Renal cortical epithelial cell (primary cell): Measurements from ENCODE around the gene PAK5. TPM values are rescaled to one million over a fixed set of nuclear protein-coding genes. Genes with fewer than 3 reads are reported as not detected.

Experiments
- DNase-seq: peaks from one replicate; pipeline ENCODE4 v3.0.0-alpha.2; 2011; ENCODE audit warnings: low read depth
- total RNA-seq: library from RNA; depleted of rRNA; stranded (reverse); fragments of >200 nt; gene quantifications from 2 replicates; pipeline ENCODE4 v1.2.3, GENCODE V29; 2014

The PAK5 gene
- total RNA-seq, 1 donor from 2014 or later, result not detected

- DNase-seq, result no peak
Measured at GRCh38 chr20:9517297-9518162, 321.3 kb downstream of the PAK5 start.

GRCh38 chr20:9516234-9516871 lies 322.5 kb downstream of the PAK5 start:
- no peak for DNase-seq

- DNase-seq, result no peak
Measured at GRCh38 chr20:9515741-9516233, 323.1 kb downstream of the PAK5 start.

GRCh38 chr20:9515214-9515585 lies 323.7 kb downstream of the PAK5 start:
- DNase-seq, result no peak

GRCh38 chr20:9514461-9515213 lies 324.2 kb downstream of the PAK5 start, which contains the start of gene LAMP5:
LAMP5 (plus strand) TSS chr20:9514590; CDS start chr20:9514853, 263 bp downstream.
- DNase-seq, result peak; percentile 12

- DNase-seq, result no peak
Measured at GRCh38 chr20:9514072-9514460, 324.8 kb downstream of the PAK5 start.

- DNase-seq, result no peak
Measured at GRCh38 chr20:9510911-9511310, 328.0 kb downstream of the PAK5 start.

- no peak for DNase-seq
Measured at GRCh38 chr20:9509246-9509645, 329.6 kb downstream of the PAK5 start.

GRCh38 chr20:9508696-9509178 lies 330.1 kb downstream of the PAK5 start:
- no peak for DNase-seq

- DNase-seq, result no peak
Measured at GRCh38 chr20:9508240-9508661, 330.6 kb downstream of the PAK5 start.

GRCh38 chr20:9507544-9508239 lies 331.2 kb downstream of the PAK5 start:
- no peak for DNase-seq

- no peak for DNase-seq
Measured at GRCh38 chr20:9506964-9507369, 331.9 kb downstream of the PAK5 start.

- DNase-seq, result no peak
Measured at GRCh38 chr20:9506280-9506821, 332.5 kb downstream of the PAK5 start.

GRCh38 chr20:9503526-9504245 lies 335.2 kb downstream of the PAK5 start:
- peak; percentile 57 for DNase-seq

- DNase-seq, result no peak
Measured at GRCh38 chr20:9501473-9501872, 337.4 kb downstream of the PAK5 start.

GRCh38 chr20:9500121-9500520 lies 338.8 kb downstream of the PAK5 start:
- DNase-seq, result no peak

GRCh38 chr20:9499126-9499899 lies 339.6 kb downstream of the PAK5 start:
- no peak for DNase-seq

- no peak for DNase-seq
Measured at GRCh38 chr20:9498322-9498721, 340.6 kb downstream of the PAK5 start.

GRCh38 chr20:9496155-9496554 lies 342.7 kb downstream of the PAK5 start:
- no peak for DNase-seq

- no peak for DNase-seq
Measured at GRCh38 chr20:9495701-9496100, 343.2 kb downstream of the PAK5 start.
